Upper lobe of left lung (tissue), 4 donors: ENCODE results near the gene MIGA1.

ENCODE experiments used
- CTCF ChIP-seq, 6 experiments: fragments of 450-650 bp in 4 of 6; fragments of 200-600 bp in 2 of 6; sonication (generic) in 2 of 6; IDR thresholded peaks; one replicate each; pipeline ENCODE4 v1.5.1; 2016 to 2019; ENCODE audit warnings: antibody characterized with exemption in 6 of 6
- EP300 ChIP-seq, 4 donors: sonication (generic); formaldehyde crosslinking; IDR thresholded peaks; one replicate each; pipeline ENCODE4 v1.5.1; 2017; ENCODE audit warnings: antibody characterized with exemption in 4 of 4, control low read depth in 2 of 4
- POLR2A ChIP-seq, 4 donors: fragments of 450-650 bp; IDR thresholded peaks; one replicate each; pipeline ENCODE4 v1.5.1; 2016 to 2017; ENCODE audit warnings: antibody characterized with exemption in 4 of 4, mild to moderate bottlenecking in 2 of 4
- POLR2AphosphoS5 ChIP-seq, 2 donors: sonication (generic); formaldehyde crosslinking; IDR thresholded peaks; one replicate each; pipeline ENCODE4 v1.5.1; 2017; ENCODE audit warnings: antibody characterized with exemption in 2 of 2

- TF ChIP-seq POLR2A (IDR thresholded peaks at IDR 0.05) (no peak), POLR2AphosphoS5 (IDR thresholded peaks at IDR 0.05) (no peak), CTCF (IDR thresholded peaks at IDR 0.05) (no peak), EP300 (IDR thresholded peaks at IDR 0.05) (no peak)
Measured at GRCh38 chr1:77857552-77857951, 78.1 kb downstream of the MIGA1 start.
